ENCODE measurements around the gene LYRM4. TPM values are rescaled to one million over a fixed set of nuclear protein-coding genes. Genes with fewer than 3 reads are reported as not detected.

LYRM4 gene
- total RNA-seq, 1 experiment from 2014 or later, result 16.5 TPM

DNA sequence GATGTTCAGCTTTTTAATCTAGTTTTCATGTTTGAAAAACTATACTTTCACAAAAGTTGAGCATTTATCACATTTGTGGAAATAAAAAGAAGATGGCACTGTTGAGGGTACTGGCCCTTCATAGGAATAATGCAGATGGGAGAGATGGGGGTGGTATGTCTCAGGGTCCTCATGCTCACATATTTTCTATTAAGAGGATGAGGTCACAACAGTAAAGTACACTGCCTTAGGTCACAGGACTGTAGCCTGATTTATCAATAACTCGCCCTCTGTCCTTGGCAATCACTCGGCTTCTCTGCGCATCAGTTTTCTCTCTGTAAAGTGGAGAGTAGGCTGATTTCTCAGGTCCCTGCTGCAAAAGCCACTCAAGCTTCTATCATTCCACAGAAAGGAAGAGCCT, 119.7 kb downstream of the LYRM4 start:
- DNase-seq, result no peak
- BruUV-seq (replicated peaks), result no TSS peak
- CTCF ChIA-PET, result no interaction called here
- TF ChIP-seq, protein P1, sequence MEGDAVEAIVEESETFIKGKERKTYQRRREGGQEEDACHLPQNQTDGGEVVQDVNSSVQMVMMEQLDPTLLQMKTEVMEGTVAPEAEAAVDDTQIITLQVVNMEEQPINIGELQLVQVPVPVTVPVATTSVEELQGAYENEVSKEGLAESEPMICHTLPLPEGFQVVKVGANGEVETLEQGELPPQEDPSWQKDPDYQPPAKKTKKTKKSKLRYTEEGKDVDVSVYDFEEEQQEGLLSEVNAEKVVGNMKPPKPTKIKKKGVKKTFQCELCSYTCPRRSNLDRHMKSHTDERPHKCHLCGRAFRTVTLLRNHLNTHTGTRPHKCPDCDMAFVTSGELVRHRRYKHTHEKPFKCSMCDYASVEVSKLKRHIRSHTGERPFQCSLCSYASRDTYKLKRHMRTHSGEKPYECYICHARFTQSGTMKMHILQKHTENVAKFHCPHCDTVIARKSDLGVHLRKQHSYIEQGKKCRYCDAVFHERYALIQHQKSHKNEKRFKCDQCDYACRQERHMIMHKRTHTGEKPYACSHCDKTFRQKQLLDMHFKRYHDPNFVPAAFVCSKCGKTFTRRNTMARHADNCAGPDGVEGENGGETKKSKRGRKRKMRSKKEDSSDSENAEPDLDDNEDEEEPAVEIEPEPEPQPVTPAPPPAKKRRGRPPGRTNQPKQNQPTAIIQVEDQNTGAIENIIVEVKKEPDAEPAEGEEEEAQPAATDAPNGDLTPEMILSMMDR (IDR thresholded peaks at IDR 0.05; ENCODE audit: unreplicated experiment), result no peak
- Mint-ChIP-seq H3K4me3 (ENCODE audit: low read depth, unreplicated experiment) (no peak overlapping the region), H3K4me1 (ENCODE audit: low read depth, unreplicated experiment) (no peaks in the 10 kb centered on the region), H3K27ac (ENCODE audit: unreplicated experiment) (no peak overlapping the region), H3K27me3 (ENCODE audit: unreplicated experiment) (no peaks in the 10 kb centered on the region), H3K36me3 (ENCODE audit: insufficient read depth, unreplicated experiment) (no peaks in the 10 kb centered on the region), H3K9me3 (ENCODE audit: low read depth, unreplicated experiment) (no peaks in the 10 kb centered on the region)
- intact Hi-C loops (cut with micrococcal nuclease; ENCODE audit: unreplicated experiment), result loop anchor here (5.0 kb wide), 1 partner anchor 236 kb away; no protein-coding TSS in a partner anchor

DNA sequence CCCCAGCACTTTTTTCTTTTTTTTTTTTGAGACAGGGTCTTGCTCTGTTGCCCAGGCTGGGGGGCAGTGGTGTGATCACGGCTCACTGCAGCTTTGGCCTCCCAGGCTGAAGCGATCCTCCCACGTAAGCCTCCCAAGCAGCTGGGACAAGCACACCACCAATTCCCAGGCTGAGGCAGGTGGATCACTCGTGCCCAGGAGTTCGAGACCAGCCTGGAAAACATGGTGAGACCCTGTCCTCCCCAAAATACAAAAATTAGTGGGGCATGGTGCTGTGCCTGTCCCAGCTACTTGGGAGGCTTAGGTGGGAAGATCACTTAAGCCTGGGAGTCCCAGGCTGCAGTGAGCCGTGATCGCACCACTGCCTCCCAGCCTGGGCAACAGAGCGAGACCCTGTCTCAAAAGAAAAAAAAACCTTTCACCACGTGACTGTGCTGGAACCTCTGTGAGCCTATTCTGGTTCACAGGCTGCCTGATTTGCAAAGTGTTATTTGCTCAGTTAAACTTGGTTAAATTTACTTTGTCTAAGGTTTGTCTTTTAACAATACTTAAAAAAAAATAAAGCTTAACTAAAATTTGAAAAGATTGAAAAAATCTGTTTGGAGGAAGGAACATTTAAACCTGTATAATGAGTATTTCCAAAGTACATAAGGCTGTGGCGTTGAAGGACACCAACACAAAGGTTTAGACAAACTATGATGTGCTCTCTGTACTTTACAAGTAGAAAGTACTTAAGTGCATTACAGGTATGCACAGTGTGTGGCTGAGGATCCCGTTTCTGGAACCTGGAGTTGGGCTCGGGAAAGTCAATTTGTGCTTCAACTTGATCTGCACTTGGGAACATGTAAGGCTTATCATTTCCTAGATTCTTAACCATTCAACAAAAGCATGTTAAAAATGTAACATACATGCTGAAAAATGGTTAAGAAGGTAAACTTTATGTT, 120.7 kb downstream of the LYRM4 start:
- no peaks in the 10 kb centered on the region for H3K27me3 Mint-ChIP-seq (ENCODE audit: unreplicated experiment)
- intact Hi-C loops (cut with micrococcal nuclease; ENCODE audit: unreplicated experiment), result loop anchor here (5.0 kb wide), 1 partner anchor 237 kb away; no protein-coding TSS in a partner anchor
- no peak for DNase-seq
- no peaks in the 10 kb centered on the region for H3K36me3 Mint-ChIP-seq (ENCODE audit: insufficient read depth, unreplicated experiment)
- no peak overlapping the region for H3K4me3 Mint-ChIP-seq (ENCODE audit: low read depth, unreplicated experiment)
- CTCF ChIA-PET, result interaction anchor here (0.6 kb wide), 1 partner anchor 11 kb away, joined by 4 read pairs; no protein-coding TSS in a partner anchor
- H3K27ac Mint-ChIP-seq (ENCODE audit: unreplicated experiment), result no peak overlapping the region
- no TSS peak for BruUV-seq (replicated peaks)
- H3K9me3 Mint-ChIP-seq (ENCODE audit: low read depth, unreplicated experiment), result no peaks in the 10 kb centered on the region
- no peaks in the 10 kb centered on the region for H3K4me1 Mint-ChIP-seq (ENCODE audit: low read depth, unreplicated experiment)
- TF ChIP-seq, protein P1 (IDR thresholded peaks at IDR 0.05; ENCODE audit: unreplicated experiment), result no peak

DNA sequence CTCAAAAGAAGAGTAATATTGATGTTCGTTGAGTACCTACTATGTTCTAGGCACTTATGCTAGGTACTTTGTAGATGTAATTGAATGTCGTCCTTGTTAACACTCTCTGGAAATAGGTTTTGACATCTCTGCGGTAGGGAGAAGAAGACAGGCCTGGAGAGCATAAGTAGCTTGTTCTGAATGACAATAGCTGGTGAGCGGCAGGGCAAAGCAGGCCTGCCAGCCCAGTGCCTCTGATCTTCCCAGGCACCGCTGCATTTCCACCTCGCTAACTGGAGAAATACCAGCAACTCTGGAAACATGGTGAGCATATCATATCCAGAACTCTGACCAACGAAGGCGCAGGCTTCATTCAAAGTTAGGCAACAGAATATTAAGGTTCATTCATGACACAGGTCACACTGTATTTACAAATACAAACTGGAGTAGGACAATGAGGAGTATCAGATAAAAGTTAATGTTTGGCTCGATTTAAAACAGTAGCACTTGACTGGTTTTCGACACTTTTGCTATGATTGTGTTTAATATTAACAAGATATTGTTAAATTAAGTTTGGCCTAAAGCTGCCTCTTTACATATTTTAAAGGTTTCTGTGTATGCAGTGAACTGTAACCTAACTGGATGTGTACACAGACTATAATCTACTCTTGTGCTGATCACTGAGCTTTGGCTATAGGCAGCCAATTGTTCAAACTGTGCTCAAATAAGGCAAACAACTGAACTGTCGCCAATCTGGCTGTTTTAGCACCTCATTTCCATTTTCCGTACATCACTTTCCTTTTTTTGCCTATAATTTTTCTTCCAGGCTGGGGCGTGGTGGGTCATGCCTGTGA, 121.5 kb downstream of the LYRM4 start:
- Mint-ChIP-seq H3K4me3 (ENCODE audit: low read depth, unreplicated experiment) (no peak overlapping the region), H3K9me3 (ENCODE audit: low read depth, unreplicated experiment) (no peaks in the 10 kb centered on the region), H3K27ac (ENCODE audit: unreplicated experiment) (no peak overlapping the region), H3K36me3 (ENCODE audit: insufficient read depth, unreplicated experiment) (no peaks in the 10 kb centered on the region), H3K4me1 (ENCODE audit: low read depth, unreplicated experiment) (no peaks in the 10 kb centered on the region), H3K27me3 (ENCODE audit: unreplicated experiment) (no peaks in the 10 kb centered on the region)
- TF ChIP-seq, protein P1 (IDR thresholded peaks at IDR 0.05; ENCODE audit: unreplicated experiment), result no peak
- CTCF ChIA-PET, result interaction anchor here (0.6 kb wide), 1 partner anchor 11 kb away, joined by 4 read pairs; no protein-coding TSS in a partner anchor
- DNase-seq, result no peak
- no TSS peak for BruUV-seq (replicated peaks)
- intact Hi-C loops (cut with micrococcal nuclease; ENCODE audit: unreplicated experiment), result no loop called here

DNA sequence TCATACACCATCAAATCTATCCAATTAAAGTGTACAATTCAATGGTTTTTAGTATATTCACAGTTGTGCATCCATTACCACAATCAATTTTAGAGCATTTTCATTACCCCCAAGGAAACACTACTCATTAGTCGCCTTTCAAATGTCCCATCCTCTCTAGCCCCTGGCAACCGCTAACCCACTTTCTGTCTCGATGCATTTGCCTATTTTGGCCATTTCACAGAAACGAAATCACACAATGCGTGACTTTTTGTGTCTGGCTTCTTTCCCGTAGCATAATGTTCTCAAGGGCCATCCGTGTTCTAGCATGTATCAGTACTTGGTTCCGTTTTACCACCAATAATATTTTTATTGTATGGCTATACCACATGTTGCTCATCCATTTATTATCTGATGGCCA, 123.9 kb downstream of the LYRM4 start:
- no peak overlapping the region for H3K4me3 Mint-ChIP-seq (ENCODE audit: low read depth, unreplicated experiment)
- intact Hi-C loops (cut with micrococcal nuclease; ENCODE audit: unreplicated experiment), result no loop called here
- TF ChIP-seq, protein P1 (IDR thresholded peaks at IDR 0.05; ENCODE audit: unreplicated experiment), result no peak
- CTCF ChIA-PET, result no interaction called here
- no TSS peak for BruUV-seq (replicated peaks)
- H3K36me3 Mint-ChIP-seq (ENCODE audit: insufficient read depth, unreplicated experiment), result no peaks in the 10 kb centered on the region
- H3K27me3 Mint-ChIP-seq (ENCODE audit: unreplicated experiment), result no peaks in the 10 kb centered on the region
- H3K27ac Mint-ChIP-seq (ENCODE audit: unreplicated experiment), result no peak overlapping the region
- H3K9me3 Mint-ChIP-seq (ENCODE audit: low read depth, unreplicated experiment), result no peaks in the 10 kb centered on the region
- no peak for DNase-seq
- no peaks in the 10 kb centered on the region for H3K4me1 Mint-ChIP-seq (ENCODE audit: low read depth, unreplicated experiment)

All from Calu3 (cell line).